GM18520 (cell line): ENCODE results near the gene SLC7A7.
"Not testable (repeated sequence)": the region's sequence is repeated elsewhere in the genome, so short reads cannot be mapped to it uniquely, and the experiment has no call there.

Experiments
- ATAC-seq: cut with Tn5 transposase; IDR thresholded peaks from one replicate; pipeline ENCODE4 v1.9.1; 2021; ENCODE audit not compliant: unreplicated experiment

SLC7A7 gene

DNA sequence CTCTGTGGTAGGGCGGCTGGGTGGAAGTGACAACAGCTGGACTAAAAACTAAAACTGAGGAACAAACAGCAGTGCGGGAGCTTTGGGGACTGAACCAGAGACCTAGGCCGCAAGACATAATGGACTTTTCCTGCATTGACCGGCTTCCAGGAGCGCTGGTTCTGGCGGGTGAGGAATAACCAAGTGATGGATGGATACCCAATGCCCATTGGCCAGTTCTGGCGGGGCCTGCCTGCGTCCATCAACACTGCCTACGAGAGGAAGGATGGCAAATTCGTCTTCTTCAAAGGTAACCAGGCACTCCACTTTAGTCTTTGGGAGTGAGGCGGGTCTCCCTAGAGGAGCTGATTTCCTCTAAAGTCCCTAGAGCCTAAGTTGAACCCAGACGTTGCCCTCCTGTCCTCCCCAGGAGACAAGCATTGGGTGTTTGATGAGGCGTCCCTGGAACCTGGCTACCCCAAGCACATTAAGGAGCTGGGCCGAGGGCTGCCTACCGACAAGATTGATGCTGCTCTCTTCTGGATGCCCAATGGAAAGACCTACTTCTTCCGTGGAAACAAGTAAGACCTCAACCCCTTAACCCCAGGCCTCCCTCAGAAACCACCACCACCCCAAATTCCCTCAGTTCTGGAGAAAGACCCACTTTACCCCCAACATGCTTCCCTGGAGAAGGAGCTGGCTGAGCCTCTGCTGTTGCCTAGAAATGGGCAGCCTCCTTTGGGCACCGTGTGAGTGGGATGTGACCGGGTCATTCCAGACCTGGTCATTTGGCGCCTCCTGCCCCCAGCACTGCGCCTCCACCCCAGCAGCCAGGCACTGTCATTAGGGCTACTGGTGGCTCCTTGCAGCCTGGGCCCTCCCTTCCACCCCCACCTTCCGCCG lies 29.2 kb upstream of the SLC7A7 start:
- no peak for ATAC-seq

DNA sequence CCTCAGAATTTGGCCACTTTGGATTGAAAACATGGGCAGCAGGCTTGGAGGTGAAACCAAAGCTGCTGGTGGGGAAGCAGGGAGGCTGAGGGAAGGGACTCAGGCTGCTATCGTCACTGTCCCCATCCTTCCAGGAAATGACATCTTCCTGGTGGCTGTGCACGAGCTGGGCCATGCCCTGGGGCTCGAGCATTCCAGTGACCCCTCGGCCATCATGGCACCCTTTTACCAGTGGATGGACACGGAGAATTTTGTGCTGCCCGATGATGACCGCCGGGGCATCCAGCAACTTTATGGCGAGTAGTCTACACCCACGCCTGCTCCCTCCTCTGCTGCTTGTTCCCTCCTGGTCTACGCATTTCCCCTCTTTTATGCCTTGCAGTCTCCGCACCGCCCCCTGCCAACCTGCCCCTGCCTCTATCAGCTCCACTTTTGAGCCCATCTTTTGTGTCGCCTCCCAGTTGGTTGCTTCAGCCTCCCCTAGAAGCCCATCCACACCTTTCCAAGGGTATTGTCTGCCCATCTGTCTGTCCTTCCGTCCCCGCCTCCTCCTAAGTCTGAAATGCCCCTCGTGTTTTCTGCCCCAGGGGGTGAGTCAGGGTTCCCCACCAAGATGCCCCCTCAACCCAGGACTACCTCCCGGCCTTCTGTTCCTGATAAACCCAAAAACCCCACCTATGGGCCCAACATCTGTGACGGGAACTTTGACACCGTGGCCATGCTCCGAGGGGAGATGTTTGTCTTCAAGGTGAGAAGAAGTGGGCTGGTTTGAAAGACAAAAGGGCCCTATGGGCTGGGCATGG lies 28.1 kb upstream of the SLC7A7 start:
- ATAC-seq, result no peak

DNA sequence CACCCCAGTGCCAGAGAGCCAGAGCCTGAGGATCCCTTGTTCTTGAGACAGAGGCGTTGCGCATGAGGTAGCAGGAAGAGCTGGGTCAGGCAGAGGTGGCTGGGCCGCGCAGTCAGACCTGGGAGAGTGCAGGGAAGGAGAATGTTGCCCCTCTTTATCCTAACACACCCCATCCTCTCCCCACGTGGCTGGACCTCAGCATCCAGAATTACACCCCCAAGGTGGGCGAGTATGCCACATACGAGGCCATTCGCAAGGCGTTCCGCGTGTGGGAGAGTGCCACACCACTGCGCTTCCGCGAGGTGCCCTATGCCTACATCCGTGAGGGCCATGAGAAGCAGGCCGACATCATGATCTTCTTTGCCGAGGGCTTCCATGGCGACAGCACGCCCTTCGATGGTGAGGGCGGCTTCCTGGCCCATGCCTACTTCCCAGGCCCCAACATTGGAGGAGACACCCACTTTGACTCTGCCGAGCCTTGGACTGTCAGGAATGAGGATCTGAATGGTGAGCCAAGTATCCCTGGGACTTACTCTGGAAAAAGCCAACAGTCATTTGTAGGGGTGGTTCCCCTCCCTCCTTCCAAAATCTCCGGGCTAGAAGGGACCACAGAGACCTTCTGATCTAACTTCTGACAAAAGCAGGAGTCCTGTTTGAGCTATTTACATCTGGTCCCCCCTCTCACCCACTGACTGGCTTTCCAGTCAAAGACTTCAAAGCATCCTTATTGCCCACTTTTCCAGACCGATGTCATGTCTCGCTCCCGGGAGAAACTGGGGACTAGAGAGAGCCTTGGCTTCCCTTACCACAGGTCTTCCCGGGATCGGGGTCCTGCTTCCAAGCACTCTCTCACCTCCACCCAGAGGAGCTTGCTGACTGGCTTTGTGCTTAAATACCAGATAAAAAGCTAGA lies 27.2 kb upstream of the SLC7A7 start:
- ATAC-seq, result no peak

DNA sequence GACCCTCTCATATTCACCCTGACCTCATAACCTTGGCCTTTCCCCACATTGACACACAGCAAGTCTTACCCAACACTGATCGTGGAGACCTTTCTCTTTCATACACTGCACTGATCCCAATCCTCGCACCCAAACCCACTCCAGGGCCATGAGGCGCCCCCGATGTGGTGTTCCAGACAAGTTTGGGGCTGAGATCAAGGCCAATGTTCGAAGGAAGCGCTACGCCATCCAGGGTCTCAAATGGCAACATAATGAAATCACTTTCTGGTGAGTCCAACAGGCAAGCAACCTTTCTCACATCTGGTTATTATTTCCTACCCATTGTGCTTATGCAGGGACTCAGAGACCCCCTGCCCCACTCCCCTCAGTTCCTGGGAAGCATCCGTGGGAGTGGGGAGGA lies 26.5 kb upstream of the SLC7A7 start:
- ATAC-seq, result no peak

DNA sequence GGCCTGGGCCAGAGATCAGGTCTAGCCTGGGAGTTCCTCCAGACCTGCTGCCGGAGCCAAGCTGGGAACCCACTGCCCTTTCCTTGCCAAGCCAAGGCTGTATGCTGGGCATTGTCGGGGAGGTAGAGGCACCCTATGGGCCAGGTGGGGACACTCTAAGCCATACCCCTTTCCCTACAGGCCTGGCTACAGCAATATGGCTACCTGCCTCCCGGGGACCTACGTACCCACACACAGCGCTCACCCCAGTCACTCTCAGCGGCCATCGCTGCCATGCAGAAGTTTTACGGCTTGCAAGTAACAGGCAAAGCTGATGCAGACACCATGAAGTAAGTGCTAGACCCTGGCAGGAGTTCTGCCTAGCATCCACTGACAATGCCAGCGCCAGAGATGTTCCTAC lies 26.1 kb upstream of the SLC7A7 start:
- ATAC-seq, result no peak

DNA sequence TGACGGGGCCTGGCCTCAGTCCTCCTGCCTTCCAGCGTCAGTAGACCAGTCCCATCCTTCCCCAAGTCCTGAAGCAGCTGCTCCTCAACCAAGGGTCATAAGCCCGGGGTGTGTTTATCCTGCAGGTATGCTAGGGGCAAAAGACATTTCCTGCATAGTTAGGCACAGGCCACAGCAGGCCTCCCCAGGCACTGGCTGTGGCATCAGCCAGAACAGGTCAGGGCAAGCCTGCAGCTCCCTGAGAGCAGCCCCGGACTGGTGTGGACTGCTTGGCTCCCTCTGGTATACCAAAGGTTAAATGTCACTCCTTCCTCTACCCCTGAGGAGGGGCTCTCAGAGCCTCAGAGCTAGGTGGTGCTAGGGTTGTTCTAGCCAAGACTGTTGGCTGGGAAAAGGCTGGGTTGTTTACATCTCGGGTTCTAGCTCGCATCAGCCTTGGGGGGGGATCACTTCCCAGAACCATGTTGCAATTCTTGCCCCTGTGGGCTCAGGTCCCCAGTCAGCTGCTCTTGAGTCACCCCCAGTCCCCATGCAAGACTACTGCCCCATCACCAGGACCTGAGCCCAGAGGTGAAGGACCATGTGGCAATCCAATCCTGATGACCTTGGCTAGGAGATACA lies 24.0 kb upstream of the SLC7A7 start:
- no peak for ATAC-seq

DNA sequence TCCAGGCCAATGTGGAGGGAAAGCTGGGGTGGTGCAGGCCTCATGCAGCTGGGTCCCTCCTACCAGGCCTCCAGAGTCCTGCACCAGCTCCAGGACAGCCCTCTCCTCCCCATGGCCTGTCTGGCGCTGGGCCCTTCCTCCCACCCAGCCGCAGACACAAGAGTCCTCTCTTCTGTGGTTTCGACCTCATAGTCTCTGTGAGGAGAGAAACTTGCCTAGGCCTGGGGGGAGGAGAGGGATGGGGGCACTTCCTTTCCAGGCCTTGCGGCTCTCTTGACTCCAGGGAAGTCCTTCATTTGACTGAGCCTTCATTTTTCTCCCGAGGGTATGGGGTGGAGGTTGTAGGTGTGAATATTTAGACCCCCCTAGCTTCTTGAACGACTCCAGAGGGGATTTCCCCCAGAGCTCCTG lies 23.4 kb upstream of the SLC7A7 start:
- no peak for ATAC-seq

DNA sequence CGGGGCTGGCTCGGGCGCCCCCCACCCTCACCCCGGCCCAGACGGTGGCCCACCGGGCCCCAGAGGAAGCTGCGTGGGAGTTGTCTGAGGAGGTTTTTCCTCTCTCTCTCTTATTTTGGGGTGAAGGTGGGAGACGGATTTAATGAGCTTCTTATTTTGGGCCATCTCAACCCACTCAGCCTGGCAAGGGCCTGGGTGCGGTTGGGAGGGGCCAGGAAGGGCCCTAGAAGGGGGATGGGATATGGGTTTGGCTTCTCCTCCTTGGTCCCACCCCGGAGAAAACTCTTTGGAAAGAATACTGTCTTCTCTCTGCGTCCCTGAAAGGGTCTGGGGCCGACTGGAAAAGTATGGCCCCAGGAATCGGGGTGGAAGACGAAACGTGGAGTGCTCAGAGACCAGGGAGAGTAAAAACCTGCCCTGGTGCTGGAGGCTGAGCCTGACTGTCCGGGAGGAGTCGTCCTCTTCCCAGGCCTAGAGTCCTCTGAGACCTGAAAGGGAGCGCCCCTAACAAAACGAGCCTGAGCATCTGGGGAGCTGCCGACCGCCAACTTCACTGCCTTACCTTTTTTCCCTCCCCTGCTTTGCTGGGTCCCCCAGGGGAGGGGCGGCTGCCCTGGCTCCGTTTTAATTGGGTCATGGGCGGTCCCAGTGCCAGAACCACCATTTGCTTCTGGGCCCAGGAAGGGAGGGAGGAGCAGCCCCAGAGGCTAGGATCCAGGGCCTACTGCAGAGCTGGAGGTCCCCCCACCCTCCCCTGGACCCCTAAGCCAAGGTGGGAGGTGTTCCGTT lies 22.7 kb upstream of the SLC7A7 start:
- ATAC-seq, result no peak

DNA sequence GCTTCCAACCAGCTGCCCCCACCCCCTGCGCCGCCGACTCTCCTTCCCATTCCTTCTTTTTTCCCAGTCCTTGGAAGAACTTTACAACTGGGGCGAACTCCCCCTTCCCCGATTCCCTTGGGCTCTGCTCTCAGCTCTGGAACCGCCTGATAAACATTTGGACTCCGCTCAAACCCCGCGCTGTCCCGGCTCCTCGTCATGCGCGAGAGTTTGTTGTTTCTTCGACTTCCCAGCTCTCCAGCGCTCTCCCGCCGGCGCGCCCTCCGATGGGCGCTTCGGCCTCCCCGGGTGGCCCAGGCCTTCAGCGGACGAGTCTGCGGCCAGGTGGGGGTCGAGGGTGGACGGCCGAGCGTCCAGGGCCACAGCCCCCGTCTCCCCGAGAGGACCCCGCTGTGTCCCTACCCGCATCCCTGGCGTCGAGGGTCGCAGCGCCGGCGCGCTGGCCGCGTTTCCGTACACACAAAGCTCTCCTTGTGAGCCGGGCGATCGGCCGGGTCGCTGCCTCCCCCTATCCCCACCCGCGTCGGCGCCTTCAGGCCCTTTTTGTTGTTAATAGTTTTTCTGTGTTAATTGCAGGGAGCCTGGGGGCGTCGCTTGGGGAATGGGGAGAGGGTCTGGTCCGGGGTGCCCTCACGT lies 22.0 kb upstream of the SLC7A7 start:
- ATAC-seq, result no peak

DNA sequence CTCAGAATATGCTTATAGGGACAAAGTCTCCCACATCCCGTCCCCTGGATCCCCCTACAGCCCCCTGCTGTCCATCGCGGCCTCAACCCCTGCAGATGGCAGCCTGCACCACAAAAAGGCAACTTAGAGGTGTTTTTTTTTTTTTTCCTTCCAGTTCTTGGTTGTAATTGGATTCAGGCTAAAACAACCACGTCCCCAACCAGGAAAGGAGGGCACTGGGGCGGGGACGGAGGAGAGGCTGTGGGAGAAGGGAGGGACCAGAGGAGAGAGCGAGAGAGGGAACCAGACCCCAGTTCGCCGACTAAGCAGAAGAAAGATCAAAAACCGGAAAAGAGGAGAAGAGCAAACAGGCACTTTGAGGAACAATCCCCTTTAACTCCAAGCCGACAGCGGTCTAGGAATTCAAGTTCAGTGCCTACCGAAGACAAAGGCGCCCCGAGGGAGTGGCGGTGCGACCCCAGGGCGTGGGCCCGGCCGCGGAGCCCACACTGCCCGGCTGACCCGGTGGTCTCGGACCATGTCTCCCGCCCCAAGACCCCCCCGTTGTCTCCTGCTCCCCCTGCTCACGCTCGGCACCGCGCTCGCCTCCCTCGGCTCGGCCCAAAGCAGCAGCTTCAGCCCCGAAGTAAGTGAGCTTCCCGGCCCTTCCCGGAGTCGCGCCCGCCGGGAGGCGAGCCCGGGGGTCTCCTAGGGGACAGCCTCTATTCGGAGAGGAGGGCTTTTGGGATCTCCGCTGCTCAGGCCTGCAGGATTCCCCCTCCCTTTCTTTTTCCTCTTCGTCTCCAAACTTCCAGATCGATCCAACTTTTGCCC lies 21.3 kb upstream of the SLC7A7 start, which contains the start of gene MMP14:
Gene MMP14 (plus strand): TSS at position 285 of the 813 bp plus-strand sequence. CDS start 233 bp downstream, at position 518.
- ATAC-seq, result no peak

DNA sequence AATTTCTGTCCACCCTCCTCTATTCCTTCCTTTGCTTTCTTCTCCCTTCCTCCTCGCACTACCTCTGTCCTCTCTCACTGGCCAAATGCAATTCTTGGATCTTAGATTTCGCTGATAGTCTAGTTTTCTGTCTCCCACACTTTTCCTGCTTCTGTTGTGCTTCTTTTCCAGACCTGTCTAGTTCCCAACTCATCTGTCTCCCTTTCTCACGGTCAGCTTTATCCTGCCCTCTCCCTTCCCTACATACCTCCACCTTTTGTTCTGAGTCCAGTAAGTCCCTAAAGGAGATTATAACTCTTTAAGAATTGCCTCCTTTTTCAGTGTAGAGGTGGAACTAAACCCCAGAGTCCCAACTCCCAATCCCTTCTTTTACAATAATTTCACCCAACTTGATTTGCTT lies 20.3 kb upstream of the SLC7A7 start:
- no peak for ATAC-seq

DNA sequence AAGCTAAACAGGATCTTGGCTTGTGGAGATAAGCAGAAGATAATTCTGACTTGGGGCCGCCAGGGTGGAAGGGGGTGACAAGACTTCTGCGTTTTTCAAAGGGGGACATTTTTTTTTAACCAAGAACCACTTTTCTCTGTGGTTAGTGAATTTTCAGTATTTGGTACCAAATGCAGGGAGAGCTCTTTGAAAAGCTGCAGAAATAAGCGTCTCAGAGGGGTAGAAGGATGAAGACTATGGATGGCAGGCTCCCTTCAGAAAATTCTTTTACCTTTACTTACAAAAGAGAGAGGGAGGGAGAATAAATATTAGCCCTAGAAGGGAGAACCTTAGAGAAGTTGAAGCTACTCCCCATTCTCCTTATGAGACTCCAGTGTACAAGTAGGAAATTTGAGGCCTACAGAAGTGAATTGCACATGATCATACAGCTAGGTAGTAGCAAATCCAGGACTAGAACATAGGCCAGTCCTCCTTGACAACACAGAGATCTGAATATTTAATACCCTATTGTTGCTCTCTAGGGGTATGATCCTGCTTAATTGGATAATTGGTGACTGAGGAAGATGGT lies 15.3 kb upstream of the SLC7A7 start:
- no peak for ATAC-seq

DNA sequence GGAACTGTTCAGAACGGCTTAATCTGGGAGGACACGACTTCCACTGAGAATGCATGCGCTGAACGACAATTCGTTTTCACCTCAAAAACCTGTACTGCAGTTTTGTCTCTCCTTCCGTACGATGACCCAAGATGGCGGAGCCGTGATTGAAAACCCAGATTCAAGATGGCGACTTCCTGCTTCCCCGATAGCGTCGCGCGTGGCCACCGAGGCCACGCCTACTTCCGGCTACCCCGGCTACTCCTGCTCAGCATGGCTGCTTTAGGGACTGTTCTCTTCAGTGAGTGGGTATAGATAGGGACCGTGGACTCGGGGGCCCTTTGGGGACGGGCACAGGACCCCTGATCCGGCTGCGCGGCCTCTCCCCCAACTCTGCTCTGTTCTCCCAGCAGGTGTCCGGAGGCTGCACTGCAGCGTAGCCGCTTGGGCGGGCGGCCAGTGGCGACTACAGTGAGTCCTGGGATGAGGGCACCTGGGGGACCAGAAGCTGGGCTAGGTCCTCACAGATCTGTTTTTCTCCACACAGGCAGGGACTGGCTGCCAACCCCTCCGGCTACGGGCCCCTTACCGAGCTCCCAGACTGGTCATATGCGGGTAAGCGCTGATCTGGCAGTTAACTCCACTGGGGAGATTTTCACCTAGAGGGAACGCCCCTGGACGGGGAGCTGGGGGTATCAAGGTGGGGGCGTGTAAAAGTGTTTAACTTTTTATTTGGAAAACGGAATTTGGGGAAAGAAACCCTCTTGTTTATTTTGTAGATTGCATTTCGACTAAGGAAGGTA lies 14.6 kb upstream of the SLC7A7 start, which contains the start of gene MRPL52:
Gene MRPL52 (plus strand): TSS at position 227 of the 782 bp plus-strand sequence. CDS start 26 bp downstream, at position 253.
- ATAC-seq, result peak; percentile 89

DNA sequence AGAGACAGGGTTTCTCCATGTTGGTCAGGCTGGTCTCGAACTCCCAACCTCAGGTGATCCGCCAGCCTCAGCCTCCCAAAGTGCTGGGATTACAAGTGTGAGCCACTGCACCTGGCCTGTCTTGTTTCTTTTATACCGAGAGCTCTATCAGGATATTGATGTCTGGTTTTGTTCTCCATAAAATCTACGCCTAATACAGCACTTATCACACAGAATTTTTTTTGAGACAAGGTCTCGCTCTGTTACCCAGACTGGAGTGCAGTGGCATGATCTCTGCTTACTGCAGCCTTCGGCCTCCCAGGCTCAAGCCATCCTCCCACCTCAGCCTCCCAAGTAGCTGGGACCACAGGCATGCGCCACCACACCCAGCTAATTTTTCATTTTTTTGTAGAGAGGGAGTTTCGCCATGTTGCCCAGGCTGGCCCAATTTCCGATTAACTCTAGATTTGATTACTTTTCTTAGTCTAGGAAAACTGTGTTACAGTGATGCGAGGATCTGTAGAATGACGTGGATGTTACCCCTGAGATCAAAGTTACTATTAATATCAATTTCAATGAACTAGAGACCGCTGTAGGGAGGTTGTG lies 13.9 kb upstream of the SLC7A7 start:
- ATAC-seq, result not testable (repeated sequence)

DNA sequence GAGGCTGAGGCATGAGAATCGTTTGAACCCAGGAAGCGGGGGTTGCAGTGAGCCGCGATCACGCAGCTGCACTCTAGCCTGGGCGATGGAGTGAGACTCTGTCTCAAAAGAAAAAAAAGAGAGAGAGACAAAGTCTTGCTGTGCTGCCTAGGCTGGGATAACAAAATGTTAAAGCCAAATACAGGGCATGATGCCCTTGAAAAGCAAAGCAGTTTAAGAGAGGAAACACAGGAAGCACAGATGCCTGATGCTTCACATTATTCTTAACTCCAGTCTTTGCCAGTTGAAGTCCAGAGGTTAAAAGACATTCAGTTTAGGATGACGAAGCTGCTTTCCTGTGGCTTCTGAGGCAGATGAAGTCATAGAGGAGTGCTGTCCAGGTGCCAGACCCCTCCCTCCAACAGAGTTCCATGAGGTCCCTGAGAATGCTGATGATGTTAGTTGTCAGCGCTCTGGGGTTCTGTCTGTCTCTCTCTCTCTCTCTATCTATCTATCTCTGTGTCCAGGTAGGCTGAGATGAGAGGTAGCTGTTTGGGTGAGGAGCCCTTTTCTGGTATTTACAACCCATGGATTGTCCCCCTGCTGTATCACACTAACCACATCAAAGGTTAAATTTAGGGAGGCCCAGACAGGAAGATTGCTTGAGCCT lies 9.6 kb upstream of the SLC7A7 start:
- ATAC-seq, result no peak

DNA sequence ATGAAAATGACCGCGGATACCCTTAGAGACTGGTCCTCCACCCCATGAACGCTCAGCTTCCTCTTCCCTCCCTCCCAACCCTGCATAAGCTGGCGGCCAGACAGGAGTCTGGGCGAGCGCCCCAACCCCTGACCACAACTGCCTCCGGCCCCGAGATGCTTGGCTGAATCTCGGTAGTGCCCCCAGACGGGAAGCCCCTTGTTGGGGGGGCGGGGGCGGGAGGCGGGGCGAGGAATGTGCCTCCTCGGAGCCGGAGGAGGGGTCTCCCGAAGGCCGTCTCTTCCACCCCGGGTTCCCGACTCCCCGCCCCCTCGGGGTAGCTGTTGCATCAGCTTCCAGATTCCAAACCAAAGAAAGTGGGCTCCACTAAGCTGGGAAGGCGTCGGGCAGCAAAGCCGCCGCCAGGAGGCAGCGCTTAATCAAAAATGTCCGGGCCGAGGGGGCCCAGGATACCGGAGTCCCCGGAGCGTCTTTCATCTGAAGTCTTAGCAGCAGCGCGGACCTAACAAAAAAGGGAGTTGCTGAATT lies 7.4 kb upstream of the SLC7A7 start:
- no peak for ATAC-seq
